Measurements from ENCODE around the gene BIRC5. TPM values are rescaled to one million over a fixed set of nuclear protein-coding genes. Genes with fewer than 3 reads are reported as not detected.
A peak's percentile ranks its signal among the peaks of the same experiment; 100 is the strongest.

BIRC5 gene
- total RNA-seq, 1 experiment from 2014 or later, result 119 TPM

- in situ Hi-C loops (cut with HindIII; ENCODE audit: low pct_unique_long_range_greater_than_20kb, low sequenced_read_pairs), result no loop called here
- POLR2A ChIA-PET, result no interaction called here
Measured at GRCh38 chr17:78257810-78258322, 43.8 kb downstream of the BIRC5 start.

DNA sequence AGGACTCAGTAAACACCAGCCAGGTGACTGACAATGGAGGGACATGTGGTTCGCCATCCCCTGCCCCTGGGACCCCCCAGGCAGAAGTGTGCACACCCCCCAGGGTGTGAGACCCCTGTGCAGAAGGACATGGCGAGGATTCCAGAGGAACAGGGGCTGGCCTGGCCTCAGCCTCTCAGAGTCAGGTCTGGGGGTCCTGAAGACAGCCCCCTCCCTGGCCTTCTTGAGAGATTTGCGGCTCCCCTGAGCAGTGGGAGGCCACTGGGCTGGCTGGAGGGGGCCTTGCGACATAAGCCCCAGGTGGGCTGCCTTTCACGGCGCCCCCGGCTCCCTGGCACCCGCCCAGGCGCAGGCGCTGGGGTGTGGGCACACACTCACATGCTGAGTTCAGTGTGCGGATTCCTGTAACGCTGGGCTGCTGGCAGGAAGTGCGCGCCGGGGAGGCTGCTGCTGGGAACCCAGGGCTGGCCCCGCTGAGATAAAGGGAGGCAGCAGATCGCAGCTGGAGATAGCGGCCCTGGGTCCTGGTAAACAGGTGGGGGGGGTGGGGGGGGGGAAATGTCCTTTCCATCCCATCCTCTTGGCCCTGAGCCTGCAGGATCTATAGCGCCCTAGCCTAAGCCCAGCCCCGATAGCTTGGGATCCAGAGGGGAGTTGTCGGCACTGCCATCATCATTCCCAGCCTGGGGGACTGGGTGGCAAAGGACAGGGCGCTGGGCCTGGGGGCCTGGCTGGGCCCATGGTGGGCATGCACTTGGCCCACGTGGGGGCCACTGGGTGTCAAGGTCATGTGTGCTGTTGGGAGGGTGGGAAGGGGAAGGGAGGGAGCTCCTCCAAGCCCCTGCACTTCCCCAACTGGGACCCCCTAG, 44.5 kb downstream of the BIRC5 start:
- Histone ChIP-seq H3K36me3 (ENCODE audit: control insufficient read depth, insufficient read depth, low read length) (no peaks in the 10 kb centered on the region), H3K4me3 (ENCODE audit: low read depth in 2 of 2, low read length in 2 of 2) (no peak overlapping the region), H3K27me3 (ENCODE audit: control insufficient read depth, insufficient read depth, low read length) (no peaks in the 10 kb centered on the region), H3K27ac (ENCODE audit: low read length) (peak overlapping the region; percentile 64), H3K9me3 (ENCODE audit: control insufficient read depth, insufficient read depth, low read depth, low read length) (no peaks in the 10 kb centered on the region), H3K4me1 (ENCODE audit: control insufficient read depth, insufficient read depth, low read length) (peaks cover 37% of the 10 kb centered on the region)
- ChIA-PET CTCF (interaction anchor here (0.6 to 1.0 kb wide), 2 partner anchors 10 to 104 kb away, joined by 5 read pairs; no protein-coding TSS in a partner anchor), POLR2A (interaction anchor here (0.7 kb wide), 1 partner anchor 230 kb away, joined by 13 read pairs; no protein-coding TSS in a partner anchor)
- intact Hi-C loops (cut with micrococcal nuclease; ENCODE audit: unreplicated experiment), result no loop called here
- no peak; the same call in 1 of the 2 replicates for ATAC-seq
- no TSS peak for BruUV-seq (replicated peaks)
- no peak for DNase-seq (ENCODE audit: low read depth, low spot score)
- in situ Hi-C loops (cut with HindIII; ENCODE audit: low pct_unique_long_range_greater_than_20kb, low sequenced_read_pairs), result no loop called here
- TF ChIP-seq TCF7L2 (IDR thresholded peaks at IDR 0.05; ENCODE audit: low read depth, low read length), result 0 out of 2 replicates have a peak, but pooled peaks have one; percentile 34
- TF ChIP-seq, protein P1, sequence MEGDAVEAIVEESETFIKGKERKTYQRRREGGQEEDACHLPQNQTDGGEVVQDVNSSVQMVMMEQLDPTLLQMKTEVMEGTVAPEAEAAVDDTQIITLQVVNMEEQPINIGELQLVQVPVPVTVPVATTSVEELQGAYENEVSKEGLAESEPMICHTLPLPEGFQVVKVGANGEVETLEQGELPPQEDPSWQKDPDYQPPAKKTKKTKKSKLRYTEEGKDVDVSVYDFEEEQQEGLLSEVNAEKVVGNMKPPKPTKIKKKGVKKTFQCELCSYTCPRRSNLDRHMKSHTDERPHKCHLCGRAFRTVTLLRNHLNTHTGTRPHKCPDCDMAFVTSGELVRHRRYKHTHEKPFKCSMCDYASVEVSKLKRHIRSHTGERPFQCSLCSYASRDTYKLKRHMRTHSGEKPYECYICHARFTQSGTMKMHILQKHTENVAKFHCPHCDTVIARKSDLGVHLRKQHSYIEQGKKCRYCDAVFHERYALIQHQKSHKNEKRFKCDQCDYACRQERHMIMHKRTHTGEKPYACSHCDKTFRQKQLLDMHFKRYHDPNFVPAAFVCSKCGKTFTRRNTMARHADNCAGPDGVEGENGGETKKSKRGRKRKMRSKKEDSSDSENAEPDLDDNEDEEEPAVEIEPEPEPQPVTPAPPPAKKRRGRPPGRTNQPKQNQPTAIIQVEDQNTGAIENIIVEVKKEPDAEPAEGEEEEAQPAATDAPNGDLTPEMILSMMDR (IDR thresholded peaks at IDR 0.05), result no peak

More at GRCh38 chr17:78257810-78258322, 43.8 kb downstream of the BIRC5 start:
- DNase-seq (ENCODE audit: low read depth, low spot score) (no peak), ATAC-seq (peak; percentile 42)
- TF ChIP-seq, protein P2, sequence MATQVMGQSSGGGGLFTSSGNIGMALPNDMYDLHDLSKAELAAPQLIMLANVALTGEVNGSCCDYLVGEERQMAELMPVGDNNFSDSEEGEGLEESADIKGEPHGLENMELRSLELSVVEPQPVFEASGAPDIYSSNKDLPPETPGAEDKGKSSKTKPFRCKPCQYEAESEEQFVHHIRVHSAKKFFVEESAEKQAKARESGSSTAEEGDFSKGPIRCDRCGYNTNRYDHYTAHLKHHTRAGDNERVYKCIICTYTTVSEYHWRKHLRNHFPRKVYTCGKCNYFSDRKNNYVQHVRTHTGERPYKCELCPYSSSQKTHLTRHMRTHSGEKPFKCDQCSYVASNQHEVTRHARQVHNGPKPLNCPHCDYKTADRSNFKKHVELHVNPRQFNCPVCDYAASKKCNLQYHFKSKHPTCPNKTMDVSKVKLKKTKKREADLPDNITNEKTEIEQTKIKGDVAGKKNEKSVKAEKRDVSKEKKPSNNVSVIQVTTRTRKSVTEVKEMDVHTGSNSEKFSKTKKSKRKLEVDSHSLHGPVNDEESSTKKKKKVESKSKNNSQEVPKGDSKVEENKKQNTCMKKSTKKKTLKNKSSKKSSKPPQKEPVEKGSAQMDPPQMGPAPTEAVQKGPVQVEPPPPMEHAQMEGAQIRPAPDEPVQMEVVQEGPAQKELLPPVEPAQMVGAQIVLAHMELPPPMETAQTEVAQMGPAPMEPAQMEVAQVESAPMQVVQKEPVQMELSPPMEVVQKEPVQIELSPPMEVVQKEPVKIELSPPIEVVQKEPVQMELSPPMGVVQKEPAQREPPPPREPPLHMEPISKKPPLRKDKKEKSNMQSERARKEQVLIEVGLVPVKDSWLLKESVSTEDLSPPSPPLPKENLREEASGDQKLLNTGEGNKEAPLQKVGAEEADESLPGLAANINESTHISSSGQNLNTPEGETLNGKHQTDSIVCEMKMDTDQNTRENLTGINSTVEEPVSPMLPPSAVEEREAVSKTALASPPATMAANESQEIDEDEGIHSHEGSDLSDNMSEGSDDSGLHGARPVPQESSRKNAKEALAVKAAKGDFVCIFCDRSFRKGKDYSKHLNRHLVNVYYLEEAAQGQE (IDR thresholded peaks at IDR 0.05; ENCODE audit: insufficient read depth in 1 of 2, low read depth in 2 of 2, low read length in 1 of 2), result no peak
- peak; percentile 62 for TF ChIP-seq TCF7L2 (IDR thresholded peaks at IDR 0.05; ENCODE audit: low read depth, low read length)
- H3K36me3 ChIP-seq (ENCODE audit: control insufficient read depth, insufficient read depth, low read length), result no peaks in the 10 kb centered on the region
- H3K27me3 ChIP-seq (ENCODE audit: control insufficient read depth, insufficient read depth, low read length), result no peaks in the 10 kb centered on the region
- intact Hi-C loops (cut with micrococcal nuclease; ENCODE audit: unreplicated experiment), result no loop called here
- H3K27ac ChIP-seq (ENCODE audit: low read length), result peak overlapping the region; percentile 64
- BruUV-seq (replicated peaks), result no TSS peak
- no peak overlapping the region for H3K4me3 ChIP-seq (ENCODE audit: low read depth in 2 of 2, low read length in 2 of 2)
- no peaks in the 10 kb centered on the region for H3K9me3 ChIP-seq (ENCODE audit: control insufficient read depth, insufficient read depth, low read depth, low read length)
- H3K4me1 ChIP-seq (ENCODE audit: control insufficient read depth, insufficient read depth, low read length), result peaks cover 31% of the 10 kb centered on the region
- CTCF ChIA-PET, result no interaction called here

- ChIA-PET CTCF (interaction anchor here (1.0 kb wide), 1 partner anchor 104 kb away, joined by 5 read pairs; no protein-coding TSS in a partner anchor), POLR2A (interaction anchor here (0.7 kb wide), 1 partner anchor 230 kb away, joined by 13 read pairs; no protein-coding TSS in a partner anchor)
- BruUV-seq (replicated peaks), result no TSS peak
- no peak for ATAC-seq
- Histone ChIP-seq H3K36me3 (ENCODE audit: control insufficient read depth, insufficient read depth, low read length) (no peaks in the 10 kb centered on the region), H3K9me3 (ENCODE audit: control insufficient read depth, insufficient read depth, low read depth, low read length) (no peaks in the 10 kb centered on the region), H3K4me1 (ENCODE audit: control insufficient read depth, insufficient read depth, low read length) (peaks cover 38% of the 10 kb centered on the region), H3K4me3 (ENCODE audit: low read depth in 2 of 2, low read length in 2 of 2) (no peak overlapping the region), H3K27me3 (ENCODE audit: control insufficient read depth, insufficient read depth, low read length) (no peaks in the 10 kb centered on the region), H3K27ac (ENCODE audit: low read length) (0 out of 2 replicates have a peak overlapping the region, but pooled peaks have one; percentile 5)
- in situ Hi-C loops (cut with HindIII; ENCODE audit: low pct_unique_long_range_greater_than_20kb, low sequenced_read_pairs) (no loop called here), intact Hi-C loops (cut with micrococcal nuclease; ENCODE audit: unreplicated experiment) (no loop called here)
- DNase-seq (ENCODE audit: low read depth, low spot score), result no peak
- TF ChIP-seq TCF7L2 (IDR thresholded peaks at IDR 0.05; ENCODE audit: low read depth, low read length), result no peak
- no peak for TF ChIP-seq SIN3A (IDR thresholded peaks at IDR 0.05; ENCODE audit: borderline replicate concordance, insufficient read depth, low read depth, low read length)
- TF ChIP-seq, protein P2 (IDR thresholded peaks at IDR 0.05; ENCODE audit: insufficient read depth in 1 of 2, low read depth in 2 of 2, low read length in 1 of 2), result no peak
- TF ChIP-seq POLR2AphosphoS5 (IDR thresholded peaks at IDR 0.05; ENCODE audit: low read depth, low read length), result no peak
- TF ChIP-seq, protein P1 (IDR thresholded peaks at IDR 0.05), result no peak
Measured at GRCh38 chr17:78259192-78259554, 45.1 kb downstream of the BIRC5 start.
